ENCODE data around the gene UBA6. TPM values are rescaled to one million over a fixed set of nuclear protein-coding genes. Genes with fewer than 3 reads are reported as not detected.

The UBA6 gene
- total RNA-seq, 2 donors from 2014 or later: 56.0 to 130 TPM

DNA sequence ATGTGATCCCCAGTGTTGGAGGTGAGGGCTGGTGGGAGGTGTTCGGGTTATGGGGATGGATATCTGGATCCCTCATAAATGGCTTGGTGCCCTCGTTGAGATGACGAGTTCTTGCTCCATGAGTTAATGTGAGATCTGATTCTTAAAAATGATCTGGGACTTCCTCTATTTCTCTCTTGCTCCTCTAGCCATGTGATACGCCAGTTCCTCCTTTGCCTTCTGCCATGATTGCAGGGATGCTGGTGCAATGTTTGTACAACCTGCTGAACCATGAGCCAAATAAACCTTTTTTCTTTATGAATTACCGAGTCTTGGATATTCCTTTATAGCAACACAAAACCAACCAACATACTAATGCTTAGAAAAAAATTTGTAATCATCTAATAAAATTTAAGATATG is 85.8 kb downstream of the UBA6 start:
- Histone ChIP-seq H3K27ac (no peak overlapping the region), H3K4me1 (replicated peaks) (no peaks in the 10 kb centered on the region), H3K4me3 (no peak overlapping the region), H3K9me3 (no peaks in the 10 kb centered on the region), H3K36me3 (no peaks in the 10 kb centered on the region), H3K27me3 (replicated peaks; ENCODE audit: insufficient read depth) (no peaks in the 10 kb centered on the region)
- DNase-seq (ENCODE audit: low spot score): no peak
- WGBS: 97% methylated on average over 5 of the region's 5 CpGs
- intact Hi-C loops (cut with DNase I): no loop called here
- TF ChIP-seq POLR2AphosphoS5 (IDR thresholded peaks at IDR 0.05): no peak
- TF ChIP-seq, protein P1, sequence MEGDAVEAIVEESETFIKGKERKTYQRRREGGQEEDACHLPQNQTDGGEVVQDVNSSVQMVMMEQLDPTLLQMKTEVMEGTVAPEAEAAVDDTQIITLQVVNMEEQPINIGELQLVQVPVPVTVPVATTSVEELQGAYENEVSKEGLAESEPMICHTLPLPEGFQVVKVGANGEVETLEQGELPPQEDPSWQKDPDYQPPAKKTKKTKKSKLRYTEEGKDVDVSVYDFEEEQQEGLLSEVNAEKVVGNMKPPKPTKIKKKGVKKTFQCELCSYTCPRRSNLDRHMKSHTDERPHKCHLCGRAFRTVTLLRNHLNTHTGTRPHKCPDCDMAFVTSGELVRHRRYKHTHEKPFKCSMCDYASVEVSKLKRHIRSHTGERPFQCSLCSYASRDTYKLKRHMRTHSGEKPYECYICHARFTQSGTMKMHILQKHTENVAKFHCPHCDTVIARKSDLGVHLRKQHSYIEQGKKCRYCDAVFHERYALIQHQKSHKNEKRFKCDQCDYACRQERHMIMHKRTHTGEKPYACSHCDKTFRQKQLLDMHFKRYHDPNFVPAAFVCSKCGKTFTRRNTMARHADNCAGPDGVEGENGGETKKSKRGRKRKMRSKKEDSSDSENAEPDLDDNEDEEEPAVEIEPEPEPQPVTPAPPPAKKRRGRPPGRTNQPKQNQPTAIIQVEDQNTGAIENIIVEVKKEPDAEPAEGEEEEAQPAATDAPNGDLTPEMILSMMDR (IDR thresholded peaks at IDR 0.05): no peak
- no peak for TF ChIP-seq POLR2A (IDR thresholded peaks at IDR 0.05)

DNA sequence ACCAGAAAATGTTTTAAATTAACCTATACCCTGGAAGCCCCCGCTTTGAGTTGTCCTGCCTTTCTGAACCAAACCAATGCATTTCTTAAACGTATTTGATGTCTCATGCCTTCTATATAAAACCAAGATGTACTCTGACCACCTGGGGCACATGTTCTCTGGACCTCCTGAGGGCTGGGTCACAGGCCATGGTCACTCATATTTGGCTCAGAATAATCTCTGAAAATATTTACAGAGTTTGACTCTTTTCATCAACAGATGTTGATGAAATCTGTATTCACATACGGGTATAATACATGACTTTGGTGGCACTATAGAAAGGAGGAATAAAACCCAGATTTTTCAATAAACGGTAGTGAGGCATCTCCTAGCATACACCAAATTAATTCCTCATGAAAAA is 86.8 kb downstream of the UBA6 start:
- no peaks in the 10 kb centered on the region for H3K36me3 ChIP-seq
- intact Hi-C loops (cut with DNase I): no loop called here
- H3K27me3 ChIP-seq (replicated peaks; ENCODE audit: insufficient read depth): no peaks in the 10 kb centered on the region
- H3K4me1 ChIP-seq (replicated peaks): no peaks in the 10 kb centered on the region
- TF ChIP-seq, protein P1 (IDR thresholded peaks at IDR 0.05): no peak
- TF ChIP-seq POLR2AphosphoS5 (IDR thresholded peaks at IDR 0.05) (no peak), POLR2A (IDR thresholded peaks at IDR 0.05) (no peak)
- 96% methylated on average over 4 of the region's 4 CpGs for WGBS
- H3K4me3 ChIP-seq: no peak overlapping the region
- no peak overlapping the region for H3K27ac ChIP-seq
- no peaks in the 10 kb centered on the region for H3K9me3 ChIP-seq
- DNase-seq (ENCODE audit: low spot score): no peak

DNA sequence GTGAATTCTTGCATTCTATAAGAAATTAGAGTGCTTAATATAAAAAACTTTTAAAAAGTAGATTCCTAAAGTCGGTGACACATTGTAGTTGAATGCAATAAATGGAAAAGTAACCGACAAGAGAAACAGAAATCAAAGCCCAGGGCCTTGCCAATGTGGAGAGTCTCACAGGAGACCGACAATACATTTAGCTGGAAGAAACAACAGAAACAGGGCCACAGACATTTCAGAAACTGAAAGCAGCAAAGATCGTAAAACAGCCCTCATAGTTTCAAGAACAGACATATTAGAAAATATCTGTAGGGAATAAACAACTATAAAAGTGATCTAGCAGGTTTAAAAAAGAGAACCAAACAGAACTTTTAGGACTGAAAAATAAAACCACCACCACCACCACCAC is 92.9 kb downstream of the UBA6 start:
- 56% methylated on average over 4 of the region's 4 CpGs for WGBS
- Histone ChIP-seq H3K9me3 (no peaks in the 10 kb centered on the region), H3K4me1 (replicated peaks) (no peaks in the 10 kb centered on the region), H3K27me3 (replicated peaks; ENCODE audit: insufficient read depth) (no peaks in the 10 kb centered on the region), H3K4me3 (no peak overlapping the region), H3K36me3 (no peaks in the 10 kb centered on the region), H3K27ac (no peak overlapping the region)
- no peak for DNase-seq (ENCODE audit: low spot score)
- TF ChIP-seq POLR2A (IDR thresholded peaks at IDR 0.05) (no peak), POLR2AphosphoS5 (IDR thresholded peaks at IDR 0.05) (no peak)
- TF ChIP-seq, protein P1 (IDR thresholded peaks at IDR 0.05): no peak
- intact Hi-C loops (cut with DNase I): no loop called here

DNA sequence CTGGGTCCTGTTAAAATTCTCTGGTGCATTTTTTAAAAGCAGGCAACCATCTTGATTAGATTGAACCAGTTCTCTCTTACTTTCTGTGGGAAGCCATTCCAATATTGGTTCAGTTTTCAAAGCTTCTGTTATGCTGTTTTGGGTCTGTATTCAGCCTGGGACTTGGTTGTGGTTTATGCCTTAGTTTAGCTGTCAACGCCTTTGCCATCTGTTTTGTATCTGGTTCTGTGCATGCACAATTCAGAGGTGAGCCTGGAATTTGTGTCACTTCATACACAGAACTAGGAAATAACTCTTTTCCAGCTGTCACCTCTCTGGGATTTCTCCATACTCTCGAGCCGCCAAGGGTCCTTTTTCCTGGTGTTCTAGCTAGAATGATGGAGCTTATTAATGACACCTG is 96.2 kb downstream of the UBA6 start:
- no peaks in the 10 kb centered on the region for H3K9me3 ChIP-seq
- 90% methylated on average over 3 of the region's 3 CpGs for WGBS
- intact Hi-C loops (cut with DNase I): no loop called here

DNA sequence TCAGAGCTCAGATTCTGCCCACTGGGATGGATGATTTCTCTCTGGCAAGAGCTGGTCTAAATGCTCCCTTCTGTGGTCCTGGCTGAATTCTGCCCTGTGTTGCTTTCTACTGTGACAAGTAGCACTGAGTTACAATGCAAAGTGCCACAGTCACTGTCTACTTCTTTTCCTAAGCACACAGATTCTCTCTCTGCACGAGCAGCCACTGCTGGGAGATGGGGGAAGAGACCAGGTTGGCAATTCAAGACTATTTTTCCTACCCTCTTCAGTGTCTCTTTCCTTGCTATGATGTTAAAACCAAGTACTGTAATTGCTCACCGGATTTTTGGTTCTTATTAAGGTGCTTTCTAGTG is 97.0 kb downstream of the UBA6 start:
- no peak for DNase-seq (ENCODE audit: low spot score)
- 78% methylated on average over 2 of the region's 2 CpGs for WGBS

More for the DNA sequence above, 96.2 kb downstream of the UBA6 start:
- no peaks in the 10 kb centered on the region for H3K4me1 ChIP-seq (replicated peaks)
- no peaks in the 10 kb centered on the region for H3K27me3 ChIP-seq (replicated peaks; ENCODE audit: insufficient read depth)
- H3K4me3 ChIP-seq: no peak overlapping the region
- TF ChIP-seq POLR2AphosphoS5 (IDR thresholded peaks at IDR 0.05) (no peak), POLR2A (IDR thresholded peaks at IDR 0.05) (no peak)
- TF ChIP-seq, protein P1 (IDR thresholded peaks at IDR 0.05): no peak
- DNase-seq (ENCODE audit: low spot score): no peak
- H3K27ac ChIP-seq: no peak overlapping the region
- no peaks in the 10 kb centered on the region for H3K36me3 ChIP-seq

More for the DNA sequence above, 97.0 kb downstream of the UBA6 start:
- H3K9me3 ChIP-seq: no peaks in the 10 kb centered on the region
- no peak overlapping the region for H3K27ac ChIP-seq
- TF ChIP-seq, protein P1 (IDR thresholded peaks at IDR 0.05): no peak
- TF ChIP-seq POLR2AphosphoS5 (IDR thresholded peaks at IDR 0.05) (no peak), POLR2A (IDR thresholded peaks at IDR 0.05) (no peak)
- H3K4me1 ChIP-seq (replicated peaks): no peaks in the 10 kb centered on the region
- no peak overlapping the region for H3K4me3 ChIP-seq
- H3K27me3 ChIP-seq (replicated peaks; ENCODE audit: insufficient read depth): no peaks in the 10 kb centered on the region
- intact Hi-C loops (cut with DNase I): no loop called here
- H3K36me3 ChIP-seq: no peaks in the 10 kb centered on the region
